ENCODE data around the gene LRP1B.

DNA sequence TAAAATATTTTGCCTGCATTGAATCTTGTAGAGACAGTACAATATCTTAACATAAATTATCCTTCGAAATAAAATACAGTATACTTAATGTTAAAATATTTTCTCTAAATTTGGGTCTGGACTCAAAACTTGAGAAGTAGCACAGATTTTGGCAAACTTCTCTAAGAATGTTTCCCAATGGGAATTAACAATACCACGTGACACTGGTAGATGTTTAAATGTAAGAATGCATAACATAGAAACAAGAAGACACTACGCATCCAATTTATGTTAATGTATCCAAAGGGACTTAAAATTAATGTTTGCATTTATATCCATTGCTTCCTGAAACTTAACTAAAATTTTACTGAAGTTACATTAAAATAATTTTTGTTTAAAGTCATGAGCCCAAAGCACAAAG lies 1460.9 kb downstream of the LRP1B start:
- TF ChIP-seq, protein P1, sequence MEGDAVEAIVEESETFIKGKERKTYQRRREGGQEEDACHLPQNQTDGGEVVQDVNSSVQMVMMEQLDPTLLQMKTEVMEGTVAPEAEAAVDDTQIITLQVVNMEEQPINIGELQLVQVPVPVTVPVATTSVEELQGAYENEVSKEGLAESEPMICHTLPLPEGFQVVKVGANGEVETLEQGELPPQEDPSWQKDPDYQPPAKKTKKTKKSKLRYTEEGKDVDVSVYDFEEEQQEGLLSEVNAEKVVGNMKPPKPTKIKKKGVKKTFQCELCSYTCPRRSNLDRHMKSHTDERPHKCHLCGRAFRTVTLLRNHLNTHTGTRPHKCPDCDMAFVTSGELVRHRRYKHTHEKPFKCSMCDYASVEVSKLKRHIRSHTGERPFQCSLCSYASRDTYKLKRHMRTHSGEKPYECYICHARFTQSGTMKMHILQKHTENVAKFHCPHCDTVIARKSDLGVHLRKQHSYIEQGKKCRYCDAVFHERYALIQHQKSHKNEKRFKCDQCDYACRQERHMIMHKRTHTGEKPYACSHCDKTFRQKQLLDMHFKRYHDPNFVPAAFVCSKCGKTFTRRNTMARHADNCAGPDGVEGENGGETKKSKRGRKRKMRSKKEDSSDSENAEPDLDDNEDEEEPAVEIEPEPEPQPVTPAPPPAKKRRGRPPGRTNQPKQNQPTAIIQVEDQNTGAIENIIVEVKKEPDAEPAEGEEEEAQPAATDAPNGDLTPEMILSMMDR (IDR thresholded peaks at IDR 0.05), result no peak
- TF ChIP-seq POLR2A (IDR thresholded peaks at IDR 0.05), result no peak

Data from breast epithelium (tissue), 3 donors.